Mesendoderm (in vitro differentiated cells): ENCODE data around the gene RAB44.

ENCODE experiments used
- DNase-seq: peaks from one replicate; pipeline ENCODE4 v3.0.0; 2013
- H2AK5ac ChIP-seq: 2 replicates; pipeline ENCODE4 v1.6.1; 2013; ENCODE audit warnings: low read length, inconsistent platforms
- H2BK120ac ChIP-seq: 2 replicates; pipeline ENCODE4 v1.6.1; 2013; ENCODE audit warnings: low read depth, mild to moderate bottlenecking, low read length, moderate library complexity, mixed read lengths
- H2BK15ac ChIP-seq: replicated peaks from 2 replicates; pipeline ENCODE4 v1.6.1; 2013; ENCODE audit warnings: low read depth, mild to moderate bottlenecking, moderate library complexity
- H2BK5ac ChIP-seq: 2 replicates; pipeline ENCODE4 v1.6.1; 2013; ENCODE audit warnings: low read length, inconsistent platforms
- H3K18ac ChIP-seq: 2 replicates; pipeline ENCODE4 v1.6.1; 2013; ENCODE audit warnings: mild to moderate bottlenecking, low read length, mixed read lengths
- H3K23ac ChIP-seq: one replicate; pipeline ENCODE4 v1.6.1; 2013; ENCODE audit warnings: low read length
- H3K27ac ChIP-seq: 2 replicates; pipeline ENCODE4 v1.5.1; 2013; ENCODE audit warnings: low read depth, mild to moderate bottlenecking, inconsistent platforms, low read length, moderate library complexity
- H3K27me3 ChIP-seq: 2 replicates; pipeline ENCODE4 v1.6.1; 2013; ENCODE audit warnings: low read length, control low read depth, mild to moderate bottlenecking, inconsistent platforms; ENCODE audit not compliant: insufficient read depth, poor library complexity
- H3K36me3 ChIP-seq: 2 replicates; pipeline ENCODE4 v1.6.1; 2013; ENCODE audit warnings: low read length, inconsistent platforms; ENCODE audit not compliant: control insufficient read depth, insufficient read depth
- H3K4ac ChIP-seq: one replicate; pipeline ENCODE4 v1.6.1; 2013; ENCODE audit warnings: low read depth, mild to moderate bottlenecking, low read length, moderate library complexity
- H3K4me1 ChIP-seq: 2 replicates; pipeline ENCODE4 v1.6.1; 2013; ENCODE audit warnings: low read depth, low read length, inconsistent platforms; ENCODE audit not compliant: control insufficient read depth
- H3K4me2 ChIP-seq: 2 replicates; pipeline ENCODE4 v1.6.1; 2013; ENCODE audit warnings: low read length
- H3K4me3 ChIP-seq: 2 replicates; pipeline ENCODE4 v1.5.1; 2013; ENCODE audit warnings: mild to moderate bottlenecking, low read length
- H3K56ac ChIP-seq: one replicate; pipeline ENCODE4 v1.6.1; 2013; ENCODE audit warnings: low read length
- H3K79me1 ChIP-seq: 2 replicates; pipeline ENCODE4 v1.6.1; 2013; ENCODE audit warnings: low read length, inconsistent platforms
- H3K79me2 ChIP-seq: 2 replicates; pipeline ENCODE4 v1.6.1; 2013; ENCODE audit warnings: mild to moderate bottlenecking, low read length; ENCODE audit not compliant: control insufficient read depth, insufficient read depth
- H3K9ac ChIP-seq: 2 replicates; pipeline ENCODE4 v1.6.1; 2013; ENCODE audit warnings: low read length, inconsistent platforms
- H4K5ac ChIP-seq: one replicate; pipeline ENCODE4 v1.6.1; 2013; ENCODE audit warnings: low read length
- H4K8ac ChIP-seq: one replicate; pipeline ENCODE4 v1.6.1; 2013; ENCODE audit warnings: low read depth, mild to moderate bottlenecking, control low read depth, low read length, moderate library complexity
- WGBS: extraction: QIAGEN DNeasy Blood & Tissue Kit; methylation state at CpG from one replicate; pipeline ENCODE4 v1.1.7; 2013; ENCODE audit warnings: low lambda C conversion rate, missing lambda C conversion rate; ENCODE audit not compliant: insufficient coverage; ENCODE audit errors: extremely low coverage; 5-methylcytosine and 5-hydroxymethylcytosine counted together

RAB44 gene

GRCh38 chr6:36683656-36684446 lies 13.8 kb upstream of the RAB44 start:
- Histone ChIP-seq H3K4me1 (no peaks in the 10 kb centered on the region), H2BK120ac (no peak overlapping the region), H2AK5ac (no peak overlapping the region), H3K56ac (no peak overlapping the region), H3K4me2 (no peak overlapping the region), H2BK15ac (no peak overlapping the region), H3K79me1 (no peaks in the 10 kb centered on the region), H3K4me3 (no peak overlapping the region), H4K5ac (no peak overlapping the region), H3K79me2 (no peaks in the 10 kb centered on the region), H3K18ac (no peak overlapping the region), H3K9ac (no peak overlapping the region), H3K27ac (no peak overlapping the region), H2BK5ac (no peak overlapping the region), H3K36me3 (no peaks in the 10 kb centered on the region), H3K23ac (no peak overlapping the region), H4K8ac (no peak overlapping the region), H3K27me3 (peaks cover 2% of the 10 kb centered on the region), H3K4ac (no peak overlapping the region)
- no CpG with 5 or more reads among the region's 29 CpGs for WGBS
- DNase-seq, result no peak

- Histone ChIP-seq H3K79me1 (no peaks in the 10 kb centered on the region), H3K27ac (no peak overlapping the region), H4K8ac (no peak overlapping the region), H3K18ac (no peak overlapping the region), H3K79me2 (no peaks in the 10 kb centered on the region), H4K5ac (no peak overlapping the region), H3K27me3 (no peaks in the 10 kb centered on the region), H3K23ac (no peak overlapping the region), H2BK5ac (no peak overlapping the region), H2AK5ac (no peak overlapping the region), H3K4me3 (no peak overlapping the region), H3K4me1 (no peaks in the 10 kb centered on the region), H2BK15ac (no peak overlapping the region), H3K36me3 (no peaks in the 10 kb centered on the region), H3K9ac (no peak overlapping the region), H3K4me2 (no peak overlapping the region), H2BK120ac (no peak overlapping the region), H3K56ac (no peak overlapping the region), H3K4ac (no peak overlapping the region)
- no CpG with 5 or more reads among the region's 6 CpGs for WGBS
- DNase-seq, result no peak
These were observed 13.2 kb upstream of the RAB44 start for GRCh38 chr6:36684447-36684812.

- no peak overlapping the region for H4K5ac ChIP-seq
- no peak overlapping the region for H3K18ac ChIP-seq
- no peak overlapping the region for H2BK15ac ChIP-seq
- no CpG with 5 or more reads among the region's 20 CpGs for WGBS
- H3K79me1 ChIP-seq, result no peaks in the 10 kb centered on the region
- H2BK120ac ChIP-seq, result no peak overlapping the region
- no peaks in the 10 kb centered on the region for H3K79me2 ChIP-seq
- H4K8ac ChIP-seq, result no peak overlapping the region
- no peak overlapping the region for H3K27ac ChIP-seq
- no peak overlapping the region for H3K23ac ChIP-seq
- no peaks in the 10 kb centered on the region for H3K36me3 ChIP-seq
- H3K4ac ChIP-seq, result no peak overlapping the region
- no peak overlapping the region for H2BK5ac ChIP-seq
- no peaks in the 10 kb centered on the region for H3K4me1 ChIP-seq
- no peak overlapping the region for H3K9ac ChIP-seq
- H2AK5ac ChIP-seq, result no peak overlapping the region
- H3K27me3 ChIP-seq, result no peaks in the 10 kb centered on the region
- no peak for DNase-seq
- no peak overlapping the region for H3K4me3 ChIP-seq
- no peak overlapping the region for H3K56ac ChIP-seq
- H3K4me2 ChIP-seq, result no peak overlapping the region
These were observed 12.3 kb upstream of the RAB44 start for GRCh38 chr6:36685166-36685924.

- Histone ChIP-seq H3K23ac (no peak overlapping the region), H3K56ac (no peak overlapping the region), H2AK5ac (no peak overlapping the region), H2BK15ac (no peak overlapping the region), H3K79me1 (no peaks in the 10 kb centered on the region), H3K4me2 (no peak overlapping the region), H3K4ac (no peak overlapping the region), H3K18ac (no peak overlapping the region), H2BK5ac (no peak overlapping the region), H3K4me1 (no peaks in the 10 kb centered on the region), H3K9ac (no peak overlapping the region), H3K36me3 (no peaks in the 10 kb centered on the region), H2BK120ac (no peak overlapping the region), H3K79me2 (no peaks in the 10 kb centered on the region), H3K27me3 (no peaks in the 10 kb centered on the region), H4K5ac (no peak overlapping the region), H4K8ac (no peak overlapping the region), H3K27ac (no peak overlapping the region), H3K4me3 (no peak overlapping the region)
- no CpG with 5 or more reads among the region's 11 CpGs for WGBS
- DNase-seq, result no peak
These were observed 11.5 kb upstream of the RAB44 start for GRCh38 chr6:36685926-36686667.

GRCh38 chr6:36686668-36687513 lies 10.7 kb upstream of the RAB44 start:
- no CpG with 5 or more reads among the region's 10 CpGs for WGBS
- H3K4me2 ChIP-seq, result no peak overlapping the region
- H3K9ac ChIP-seq, result no peak overlapping the region
- H3K27ac ChIP-seq, result no peak overlapping the region
- no peak overlapping the region for H2BK5ac ChIP-seq
- H3K79me1 ChIP-seq, result no peaks in the 10 kb centered on the region
- H3K18ac ChIP-seq, result no peak overlapping the region
- no peak overlapping the region for H2BK120ac ChIP-seq
- H3K36me3 ChIP-seq, result no peaks in the 10 kb centered on the region
- no peaks in the 10 kb centered on the region for H3K79me2 ChIP-seq
- H2AK5ac ChIP-seq, result no peak overlapping the region
- no peak overlapping the region for H4K5ac ChIP-seq
- no peaks in the 10 kb centered on the region for H3K27me3 ChIP-seq
- no peak overlapping the region for H4K8ac ChIP-seq
- H3K4me3 ChIP-seq, result no peak overlapping the region
- H2BK15ac ChIP-seq, result no peak overlapping the region
- DNase-seq, result no peak
- no peak overlapping the region for H3K4ac ChIP-seq
- H3K23ac ChIP-seq, result no peak overlapping the region
- no peak overlapping the region for H3K56ac ChIP-seq
- no peaks in the 10 kb centered on the region for H3K4me1 ChIP-seq
